Mucosa of gallbladder (tissue), 1 donor: ENCODE results near the gene MRTFA. TPM values are rescaled to one million over a fixed set of nuclear protein-coding genes. Genes with fewer than 3 reads are reported as not detected.

Experiments used
- DNase-seq: peaks from one replicate; pipeline ENCODE4 v3.0.0-alpha.2; 2020; ENCODE audit warnings: low spot score
- total RNA-seq: library from RNA; stranded (reverse); gene quantifications from one replicate; pipeline ENCODE4 v1.2.1, GENCODE V29; 2021
- donor health status: DM: no; HTN: no; CAD: no.

Gene MRTFA
- total RNA-seq, 1 donor from 2014 or later, result 44.1 TPM

DNA sequence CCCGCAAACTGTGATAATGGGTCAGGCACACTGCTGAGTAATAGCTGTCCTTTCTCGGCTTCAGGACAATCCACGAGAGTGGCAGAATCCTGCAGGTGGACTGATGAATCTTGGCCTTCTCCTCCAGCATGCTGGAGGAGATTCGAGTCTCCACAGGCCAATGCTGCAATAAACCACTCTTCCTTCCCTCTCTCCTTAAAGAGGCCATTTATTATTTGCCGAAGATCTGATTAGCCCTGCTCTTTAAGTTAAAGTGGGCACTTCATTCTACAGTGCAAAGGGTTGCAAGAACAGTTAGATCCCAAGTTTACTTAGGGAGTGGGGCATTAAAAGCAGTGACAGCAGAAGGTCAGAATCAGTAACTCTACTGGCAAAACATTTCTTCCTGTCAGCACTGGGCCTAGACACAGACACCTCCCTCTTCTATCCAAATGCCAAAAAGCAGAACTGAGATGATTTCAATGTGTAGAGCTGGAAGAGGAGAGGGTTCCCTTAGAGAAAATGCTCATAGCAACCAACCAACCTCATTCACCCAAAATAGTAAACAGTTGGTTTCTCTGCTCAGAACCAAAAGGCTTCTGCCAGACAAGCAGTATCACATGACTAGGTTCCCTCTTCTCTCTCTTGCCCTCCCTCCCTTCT lies 144.4 kb downstream of the MRTFA start:
- DNase-seq, result peak; percentile 16

DNA sequence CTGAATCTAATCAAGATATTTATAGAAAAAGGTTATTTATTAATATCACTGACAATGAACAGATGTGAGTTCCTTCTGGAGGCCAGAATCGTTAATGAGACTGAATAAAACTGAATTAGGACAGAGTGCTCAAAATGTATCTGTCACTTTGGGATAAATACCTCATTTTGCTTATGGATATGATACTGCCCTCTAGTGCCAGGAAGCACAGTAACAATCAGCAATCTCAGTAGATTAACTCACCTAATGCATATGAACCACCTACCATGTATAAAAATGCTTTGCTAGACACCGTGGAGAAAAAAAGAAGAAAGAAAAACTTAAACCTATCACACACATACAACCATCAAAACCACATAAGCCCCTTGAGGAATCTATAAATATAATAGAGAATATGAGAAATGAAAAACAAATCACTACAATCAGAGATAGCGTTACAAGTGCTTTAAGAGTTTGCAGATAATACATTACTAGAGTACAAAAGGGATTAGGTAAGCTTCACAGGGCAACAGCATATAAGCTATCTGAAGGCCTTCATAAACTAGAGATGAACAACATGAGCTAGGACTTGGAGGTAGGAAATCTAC lies 148.8 kb downstream of the MRTFA start:
- no peak for DNase-seq

- DNase-seq, result no peak
These were observed 149.4 kb downstream of the MRTFA start for GRCh38 chr22:40486962-40487602.

DNA sequence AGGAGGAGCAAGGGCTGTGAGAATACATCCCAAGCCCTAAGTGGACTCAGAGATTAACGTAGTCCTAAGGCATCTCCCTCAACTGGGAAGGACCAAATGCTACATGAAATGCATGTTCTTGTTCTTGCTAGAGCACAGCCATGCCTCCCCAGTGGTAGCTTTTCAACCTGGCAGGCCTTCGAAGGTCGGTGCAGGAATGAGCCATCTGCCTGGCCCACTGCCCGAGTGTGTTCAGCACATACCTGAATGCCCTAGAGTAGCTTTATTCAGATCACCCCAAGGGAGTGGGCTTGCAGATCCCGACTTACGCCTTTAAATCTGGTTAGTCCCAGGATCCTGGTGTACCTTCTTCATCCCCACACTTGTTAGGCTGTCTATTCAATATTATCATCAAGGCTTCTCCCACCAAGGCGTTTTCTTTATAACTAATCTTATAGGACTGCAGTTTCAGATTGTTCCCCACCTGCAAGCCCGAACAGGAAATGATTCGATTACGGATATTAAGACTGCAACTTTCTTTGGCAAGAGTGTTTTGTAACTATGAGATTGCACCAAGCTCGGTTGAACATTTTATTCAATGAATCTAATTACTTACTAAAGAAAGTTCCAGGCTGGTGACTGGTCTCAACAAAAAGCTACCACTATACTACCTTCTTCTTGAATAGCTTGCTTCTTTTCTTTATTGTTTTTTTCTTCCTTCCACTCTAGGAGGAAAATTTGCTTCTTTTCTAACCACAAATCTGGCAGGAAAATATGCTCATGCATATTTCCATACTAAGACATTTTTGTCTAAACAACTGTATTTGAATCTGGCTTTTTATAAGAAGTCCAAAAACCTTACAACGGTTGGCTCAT lies 150.5 kb downstream of the MRTFA start:
- DNase-seq, result no peak

DNA sequence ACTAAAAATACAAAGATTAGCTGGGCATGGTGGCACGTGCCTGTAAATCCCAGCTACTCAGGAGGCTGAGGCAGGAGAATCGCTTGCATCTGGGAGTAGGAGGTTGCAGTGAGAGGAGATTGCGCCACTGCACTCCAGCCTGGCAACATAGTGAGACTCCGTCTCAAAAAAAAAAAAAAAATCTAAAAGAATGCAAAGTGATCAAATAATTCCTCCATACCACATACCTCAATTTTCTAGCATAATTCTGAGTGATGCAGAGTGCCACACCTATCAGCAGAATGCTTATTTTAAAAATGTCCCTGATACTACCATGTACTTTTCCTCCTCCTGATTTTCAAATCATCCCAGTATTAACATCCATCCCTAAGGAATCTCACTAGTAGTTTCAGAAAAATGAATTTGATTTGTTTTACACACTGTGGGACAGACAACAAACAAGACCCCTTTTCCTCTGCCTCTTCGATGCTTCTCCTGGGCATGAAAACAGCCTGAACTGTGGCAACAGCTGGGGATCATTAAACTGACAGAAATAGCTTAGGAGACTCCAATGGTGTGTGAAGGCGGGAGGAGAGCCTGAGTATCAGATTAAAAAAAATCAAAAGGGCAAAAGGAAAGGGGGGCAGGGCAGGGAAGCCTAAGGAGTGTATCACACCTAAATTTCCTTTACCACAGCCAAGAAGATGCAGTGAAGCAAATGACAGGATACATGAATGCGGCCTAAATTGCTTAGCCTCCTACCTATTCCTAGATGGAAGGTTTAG lies 151.4 kb downstream of the MRTFA start:
- no peak for DNase-seq

DNA sequence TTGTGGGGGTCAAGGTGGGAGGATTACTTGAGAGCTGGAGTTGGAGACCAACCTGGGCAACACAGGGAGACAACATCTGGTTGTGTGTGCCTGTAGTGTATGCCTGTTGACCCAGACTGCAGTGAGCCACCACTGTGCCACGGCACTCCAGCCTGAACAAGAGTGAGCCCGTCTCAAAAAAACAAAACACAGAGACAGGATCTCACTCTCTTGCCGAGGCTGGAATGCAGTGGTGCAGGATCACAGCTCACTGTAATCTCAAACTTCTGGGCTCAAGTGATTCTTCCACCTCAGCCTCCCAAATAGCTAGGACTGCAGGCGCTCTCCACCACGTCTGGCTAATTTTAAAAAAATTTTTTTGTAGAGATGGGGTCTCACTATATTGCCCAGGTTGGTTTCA lies 153.6 kb downstream of the MRTFA start:
- no peak for DNase-seq

DNA sequence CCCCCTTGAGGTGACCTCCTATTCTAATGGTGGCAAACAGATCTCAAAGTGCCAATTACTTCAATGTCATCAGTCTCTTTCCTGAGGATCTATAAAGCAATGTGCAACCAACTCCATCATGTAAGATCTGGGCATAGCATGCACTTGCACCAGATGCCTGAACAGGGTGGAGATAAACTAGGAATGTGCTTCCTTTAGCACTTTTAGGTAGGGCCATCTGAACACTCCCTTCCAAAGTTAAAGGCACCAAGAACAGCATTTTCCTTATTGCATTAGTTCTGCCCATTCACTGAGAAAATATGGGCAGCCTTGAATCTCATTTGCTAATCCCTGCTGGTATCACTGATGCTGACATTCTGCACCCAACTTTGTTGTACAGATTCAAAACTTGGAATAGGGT lies 154.1 kb downstream of the MRTFA start:
- DNase-seq, result no peak

- DNase-seq, result no peak
These were observed 155.5 kb downstream of the MRTFA start for GRCh38 chr22:40480996-40481395.

GRCh38 chr22:40479887-40480538 lies 156.5 kb downstream of the MRTFA start:
- no peak for DNase-seq

- DNase-seq, result no peak
These were observed 157.3 kb downstream of the MRTFA start for GRCh38 chr22:40479126-40479800.

DNA sequence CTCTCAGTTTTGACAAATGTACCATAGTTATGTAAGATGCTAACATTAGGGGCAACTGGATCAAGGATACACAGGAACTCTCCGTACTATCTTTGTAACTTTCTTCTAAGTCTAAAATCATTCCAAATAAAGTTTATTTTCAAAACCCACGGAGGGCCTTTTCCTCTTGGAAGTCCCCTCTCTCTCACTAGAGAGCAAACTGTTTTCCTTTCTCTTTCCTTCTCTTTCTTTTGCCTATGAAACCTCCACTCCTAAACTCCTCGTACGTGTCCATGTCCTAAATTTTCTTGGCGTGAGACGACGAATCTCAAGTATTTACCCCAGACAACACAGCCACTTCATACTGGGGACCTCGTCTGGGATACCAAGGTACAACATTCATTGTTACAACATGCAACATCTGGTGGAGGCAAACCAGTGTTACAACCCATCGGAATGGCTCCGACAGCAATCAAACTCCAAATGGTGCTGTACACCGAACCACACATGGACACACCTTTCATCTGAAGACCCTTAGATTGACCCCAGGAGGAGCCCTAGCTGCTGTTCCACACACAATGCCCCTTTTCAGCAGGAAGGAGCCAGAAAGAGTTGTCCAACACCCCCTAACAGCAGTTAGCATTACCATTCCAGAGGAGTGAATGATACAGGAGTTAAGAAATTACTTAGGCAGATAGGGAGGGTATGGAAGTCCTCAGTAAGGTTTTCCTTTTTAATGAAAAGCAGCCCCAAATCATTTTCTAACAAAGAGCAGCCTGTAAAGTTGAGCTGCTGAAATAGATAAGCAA lies 158.0 kb downstream of the MRTFA start:
- no peak for DNase-seq

DNA sequence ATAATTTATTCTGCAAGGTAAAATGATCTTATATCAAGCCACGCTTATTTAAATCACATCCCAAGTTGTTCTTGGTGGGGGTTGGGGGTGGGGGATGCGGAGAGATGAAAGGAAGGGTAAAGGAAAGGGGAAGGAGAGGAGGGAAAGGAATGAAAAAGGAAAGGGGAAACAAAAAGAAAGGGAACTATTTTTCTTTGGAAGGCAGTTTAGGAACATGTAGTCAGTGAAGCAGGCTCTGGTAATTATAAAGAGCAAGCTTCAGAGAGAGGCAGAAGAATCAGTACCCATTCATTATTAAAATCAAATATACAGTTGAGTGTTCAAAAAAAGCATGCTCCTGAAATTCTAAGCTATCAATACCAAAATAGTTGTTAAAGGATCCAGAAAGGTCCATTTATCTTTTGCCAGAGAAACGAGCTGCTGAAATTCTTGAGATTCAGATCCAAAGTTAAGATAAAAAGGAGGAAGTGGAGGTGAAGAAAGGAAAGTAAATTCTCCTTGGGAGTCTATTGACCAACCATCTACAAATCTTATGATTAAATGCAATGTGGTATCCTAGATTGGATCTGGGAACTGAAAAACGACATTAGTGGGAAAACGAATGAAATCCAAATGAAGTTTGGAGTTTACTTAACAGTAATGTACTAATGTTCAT lies 158.7 kb downstream of the MRTFA start:
- DNase-seq, result no peak

DNA sequence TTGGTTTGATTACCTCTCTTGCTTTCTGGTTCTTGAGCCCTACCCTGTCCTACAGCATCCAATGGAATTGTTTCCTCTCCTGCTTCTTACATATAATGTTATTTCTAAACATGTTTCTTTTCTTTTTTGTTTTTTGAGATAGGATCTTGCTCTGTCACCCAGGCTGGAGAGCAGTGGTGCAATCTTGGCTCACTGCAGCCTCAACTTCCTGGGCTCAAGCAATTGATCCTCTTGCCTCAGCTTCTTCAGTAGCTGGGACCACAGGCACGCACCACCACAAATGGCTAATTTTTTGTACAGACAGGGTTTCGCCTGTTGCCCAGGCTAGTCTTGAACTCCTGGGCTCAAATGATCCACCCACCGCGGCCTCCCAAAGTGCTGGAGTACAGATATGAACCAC lies 160.2 kb downstream of the MRTFA start:
- no peak for DNase-seq

GRCh38 chr22:40473703-40474102 lies 162.8 kb downstream of the MRTFA start:
- no peak for DNase-seq

- no peak for DNase-seq
These were observed 163.9 kb downstream of the MRTFA start for GRCh38 chr22:40472579-40472978.

GRCh38 chr22:40472051-40472450 lies 164.5 kb downstream of the MRTFA start:
- DNase-seq, result no peak

DNA sequence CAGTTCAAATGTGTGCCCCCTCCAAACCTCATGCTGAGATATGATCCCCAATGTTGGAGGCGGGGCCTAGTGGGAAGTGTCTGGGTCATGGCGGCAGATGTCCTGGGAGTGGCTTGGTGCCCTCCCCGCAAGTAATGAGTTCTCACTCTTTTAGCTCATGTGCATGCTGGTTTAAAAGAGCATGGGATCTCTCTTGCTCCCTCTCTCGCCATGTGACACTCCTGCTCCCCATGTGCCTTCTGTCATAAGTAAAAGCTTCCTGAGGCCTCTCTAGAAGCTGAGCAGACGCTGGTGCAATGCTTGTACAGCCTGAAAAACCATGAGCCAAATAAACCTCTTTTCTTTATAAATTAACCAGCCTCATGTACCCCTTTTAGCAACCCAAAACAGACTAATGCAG lies 167.3 kb downstream of the MRTFA start:
- DNase-seq, result no peak

GRCh38 chr22:40468616-40469015 lies 167.9 kb downstream of the MRTFA start:
- DNase-seq, result no peak

- DNase-seq, result no peak
These were observed 169.5 kb downstream of the MRTFA start for GRCh38 chr22:40466976-40467375.
